NT2/D1 (cell line): Measurements from ENCODE around the gene REEP6.
A peak's percentile ranks its signal among the peaks of the same experiment; 100 is the strongest.

Experiments
- DNase-seq: peaks from one replicate; pipeline ENCODE4 v3.0.0-alpha.2; 2011; ENCODE audit warnings: low read depth, low spot score
- H3K27me3 ChIP-seq: 2 replicates; pipeline ENCODE4 v1.6.0; 2011; ENCODE audit warnings: mild to moderate bottlenecking; ENCODE audit not compliant: insufficient read length, insufficient read depth
- H3K36me3 ChIP-seq: 2 replicates; pipeline ENCODE4 v1.6.1; 2011; ENCODE audit warnings: mild to moderate bottlenecking, low read length, mixed read lengths; ENCODE audit not compliant: insufficient read depth, insufficient read length
- H3K4me1 ChIP-seq: 2 replicates; pipeline ENCODE4 v1.5.1; 2011; ENCODE audit not compliant: insufficient read depth, insufficient read length
- H3K4me3 ChIP-seq: 2 replicates; pipeline ENCODE4 v1.5.1; 2011; ENCODE audit warnings: low read depth; ENCODE audit not compliant: insufficient read length
- H3K9ac ChIP-seq: 2 replicates; pipeline ENCODE4 v1.6.0; 2011; ENCODE audit warnings: low read depth; ENCODE audit not compliant: insufficient read length
- H3K9me3 ChIP-seq: 2 replicates; pipeline ENCODE4 v1.5.1; 2011; ENCODE audit warnings: mild to moderate bottlenecking, low read length; ENCODE audit not compliant: insufficient read depth
- SUZ12 ChIP-seq: IDR thresholded peaks from 2 replicates; pipeline ENCODE4 v1.6.1; 2011; ENCODE audit not compliant: insufficient read length, insufficient read depth; ENCODE audit errors: extremely low read depth
- YY1 ChIP-seq: IDR thresholded peaks from 2 replicates; pipeline ENCODE4 v1.6.1; 2011; ENCODE audit not compliant: insufficient read length, insufficient read depth
- ZNF274 ChIP-seq: IDR thresholded peaks from 2 replicates; pipeline ENCODE4 v1.6.1; 2011; ENCODE audit warnings: mild to moderate bottlenecking, low read depth, low read length

REEP6 gene

GRCh38 chr19:1491114-1491848, at the start of gene REEP6:
Gene REEP6, plus strand, starts transcription at chr19:1491181. Its CDS starts 89 bp downstream, at chr19:1491270.
- no peaks in the 10 kb centered on the region for H3K9me3 ChIP-seq
- peak within 1 kb of the TSS; percentile 85 for H3K4me3 ChIP-seq
- peaks cover 11% of the 10 kb centered on the region for H3K27me3 ChIP-seq
- peak within 1 kb of the TSS; percentile 90 for H3K9ac ChIP-seq
- TF ChIP-seq ZNF274 (no peak), YY1 (no peak), SUZ12 (no peak)
- no peak for DNase-seq
- no peaks in the 10 kb centered on the region for H3K36me3 ChIP-seq
- H3K4me1 ChIP-seq: peaks cover 21% of the 10 kb centered on the region

DNA sequence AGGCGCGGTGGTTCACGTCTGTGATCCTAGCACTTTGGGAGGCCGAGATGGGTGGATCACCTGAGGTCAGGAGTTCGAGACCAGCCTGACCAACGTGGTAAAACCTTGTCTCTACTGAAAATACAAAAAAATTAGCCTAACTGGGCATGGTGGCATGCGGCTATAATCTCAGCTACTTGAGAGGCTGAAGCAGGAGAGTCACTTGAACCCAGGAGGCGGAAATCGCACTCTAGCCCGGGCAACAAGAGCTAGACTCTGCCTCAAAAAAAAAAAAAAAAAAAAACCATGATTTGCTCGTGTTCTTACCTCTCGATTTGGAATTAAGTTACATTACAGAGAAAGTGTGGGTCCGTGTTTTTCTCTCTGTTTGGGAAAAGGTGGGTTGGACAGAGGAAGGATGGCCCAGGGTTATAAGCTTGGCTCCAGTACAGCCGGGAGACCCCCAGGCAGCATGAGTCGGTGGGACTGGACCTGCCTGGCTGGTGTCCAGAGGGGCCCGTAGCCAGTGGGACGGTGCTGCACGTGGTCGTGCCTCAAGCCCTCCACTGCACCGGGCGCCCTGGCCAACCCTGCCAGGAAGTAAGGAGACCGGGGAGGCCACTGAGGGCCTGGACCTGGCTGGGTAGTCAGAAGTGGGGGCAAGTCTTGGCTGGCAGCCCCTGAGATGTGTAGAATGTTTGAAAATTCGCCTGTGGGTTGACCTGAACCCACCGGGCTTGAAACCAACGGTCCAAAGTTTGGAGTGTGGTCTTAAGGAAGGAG, 49.1 kb upstream of the REEP6 start:
- H3K4me3 ChIP-seq: no peak overlapping the region
- peaks cover 12% of the 10 kb centered on the region for H3K27me3 ChIP-seq
- no peak for TF ChIP-seq SUZ12
- peaks cover 36% of the 10 kb centered on the region for H3K4me1 ChIP-seq
- H3K9me3 ChIP-seq: no peaks in the 10 kb centered on the region
- peaks cover 45% of the 10 kb centered on the region for H3K36me3 ChIP-seq
- DNase-seq: no peak
- peak overlapping the region; percentile 66 for H3K9ac ChIP-seq

GRCh38 chr19:1445185-1445931, 45.6 kb upstream of the REEP6 start:
- TF ChIP-seq YY1 (no peak), ZNF274 (no peak)
- Histone ChIP-seq H3K4me3 (peak overlapping the region; percentile 31), H3K9ac (peak overlapping the region; percentile 79), H3K9me3 (no peaks in the 10 kb centered on the region), H3K4me1 (peaks cover 38% of the 10 kb centered on the region), H3K27me3 (peaks cover 45% of the 10 kb centered on the region), H3K36me3 (peaks cover 27% of the 10 kb centered on the region)
- no peak for DNase-seq

GRCh38 chr19:1445932-1446712, 44.9 kb upstream of the REEP6 start:
- TF ChIP-seq YY1 (no peak), ZNF274 (no peak), SUZ12 (no peak)
- Histone ChIP-seq H3K36me3 (peaks cover 19% of the 10 kb centered on the region), H3K9me3 (no peaks in the 10 kb centered on the region), H3K4me3 (peak overlapping the region; percentile 43), H3K4me1 (peaks cover 30% of the 10 kb centered on the region), H3K27me3 (peaks cover 53% of the 10 kb centered on the region), H3K9ac (no peak overlapping the region)
- no peak for DNase-seq

DNA sequence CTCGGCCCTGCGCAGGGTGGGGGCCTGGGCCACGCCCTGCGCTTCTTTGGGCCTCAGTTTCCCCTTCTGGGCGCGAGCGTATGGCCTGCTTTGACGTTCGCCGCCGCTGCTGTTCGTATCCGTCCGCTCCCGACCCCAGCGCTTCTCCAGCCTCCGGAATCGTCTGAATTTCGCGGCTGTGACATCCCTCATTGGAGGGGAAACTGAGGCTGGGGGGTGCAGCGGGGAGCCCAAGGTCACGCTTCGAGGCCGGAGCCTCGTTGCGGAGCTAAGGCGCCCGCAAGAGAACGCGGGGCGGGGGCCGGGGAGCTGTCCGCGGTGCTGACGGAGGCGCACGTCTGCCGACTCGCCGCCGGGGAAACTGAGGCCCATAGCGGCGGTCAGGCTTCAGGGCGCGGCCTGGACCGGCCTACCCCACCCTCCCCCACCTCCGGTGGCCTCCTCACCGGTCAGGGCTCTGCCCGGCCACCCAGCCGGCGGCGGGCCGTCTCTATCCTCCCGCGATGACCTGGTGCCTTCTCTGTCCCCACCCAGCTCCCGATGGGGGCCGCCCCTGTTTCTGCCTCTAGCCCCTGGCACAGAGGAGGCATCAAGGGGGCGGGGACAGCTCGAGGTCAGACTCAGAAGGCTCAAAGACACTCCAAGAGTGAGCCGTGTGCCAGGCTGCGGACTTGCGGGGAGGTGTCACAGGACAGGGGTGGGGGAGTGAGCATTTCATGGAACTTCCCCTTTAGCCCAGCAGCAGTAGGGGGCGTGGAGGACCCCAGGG, 44.1 kb upstream of the REEP6 start:
- Histone ChIP-seq H3K36me3 (peaks cover 11% of the 10 kb centered on the region), H3K9ac (no peak overlapping the region), H3K4me3 (peak overlapping the region; percentile 11), H3K9me3 (no peaks in the 10 kb centered on the region), H3K27me3 (peaks cover 61% of the 10 kb centered on the region), H3K4me1 (peaks cover 24% of the 10 kb centered on the region)
- no peak for DNase-seq
- no peak for TF ChIP-seq ZNF274
- peak; percentile 75 for TF ChIP-seq SUZ12

DNA sequence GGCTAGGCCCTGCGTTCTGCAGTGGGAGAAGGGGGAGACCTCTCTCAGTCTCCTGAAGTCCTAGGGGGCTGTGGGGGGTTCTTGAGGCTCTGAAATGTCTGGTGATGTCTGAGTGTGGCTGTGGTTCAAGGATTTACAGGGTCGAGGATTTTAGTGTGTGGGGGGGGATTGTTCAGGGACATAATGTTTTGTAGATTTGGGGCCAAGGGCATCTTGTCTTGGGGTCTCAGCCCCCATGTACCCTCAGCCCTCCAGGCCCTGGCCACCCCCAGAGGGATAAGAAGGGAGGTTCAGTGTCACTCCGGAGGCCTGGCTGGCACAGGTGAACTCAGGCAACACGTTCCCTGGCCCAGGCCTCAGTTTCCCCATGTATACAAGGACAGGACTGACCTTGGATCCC, 43.5 kb upstream of the REEP6 start:
- TF ChIP-seq ZNF274 (no peak), YY1 (no peak), SUZ12 (no peak)
- Histone ChIP-seq H3K27me3 (peaks cover 67% of the 10 kb centered on the region), H3K9me3 (no peaks in the 10 kb centered on the region), H3K9ac (no peak overlapping the region), H3K4me3 (no peak overlapping the region), H3K36me3 (peaks cover 6% of the 10 kb centered on the region), H3K4me1 (peaks cover 24% of the 10 kb centered on the region)
- DNase-seq: no peak
